ENCODE data around the gene STXBP6.
A peak's percentile ranks its signal among the peaks of the same experiment; 100 is the strongest.

Gene STXBP6

DNA sequence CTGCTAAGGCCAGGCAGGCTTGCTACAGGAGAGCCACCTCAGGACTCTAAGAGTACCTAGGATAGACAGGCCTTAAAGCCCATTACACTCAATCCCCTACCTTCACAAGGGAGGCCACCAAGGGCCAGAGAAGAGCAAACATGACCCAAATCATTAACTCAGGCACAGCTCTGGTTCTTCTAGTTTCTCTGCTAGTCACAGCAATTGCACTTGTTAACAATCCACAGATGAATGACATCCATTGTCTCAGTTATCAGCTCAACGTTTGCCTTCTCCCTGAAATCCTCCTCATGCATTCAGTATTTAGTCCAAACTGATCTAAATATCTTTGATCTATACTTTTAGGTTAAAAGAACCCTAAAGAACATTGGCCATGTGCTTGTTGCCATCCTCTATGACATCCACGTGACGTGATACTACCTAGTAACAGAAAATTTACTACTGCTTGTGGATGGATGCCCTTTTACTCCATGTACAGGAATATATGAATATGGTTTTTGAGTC, 164.5 kb downstream of the STXBP6 start:
- DNase-seq (ENCODE audit: low read depth), result no peak

- DNase-seq (ENCODE audit: low read depth), result peak; percentile 41
Observed at GRCh38 chr14:24883576-24883975, 166.4 kb downstream of the STXBP6 start.

DNA sequence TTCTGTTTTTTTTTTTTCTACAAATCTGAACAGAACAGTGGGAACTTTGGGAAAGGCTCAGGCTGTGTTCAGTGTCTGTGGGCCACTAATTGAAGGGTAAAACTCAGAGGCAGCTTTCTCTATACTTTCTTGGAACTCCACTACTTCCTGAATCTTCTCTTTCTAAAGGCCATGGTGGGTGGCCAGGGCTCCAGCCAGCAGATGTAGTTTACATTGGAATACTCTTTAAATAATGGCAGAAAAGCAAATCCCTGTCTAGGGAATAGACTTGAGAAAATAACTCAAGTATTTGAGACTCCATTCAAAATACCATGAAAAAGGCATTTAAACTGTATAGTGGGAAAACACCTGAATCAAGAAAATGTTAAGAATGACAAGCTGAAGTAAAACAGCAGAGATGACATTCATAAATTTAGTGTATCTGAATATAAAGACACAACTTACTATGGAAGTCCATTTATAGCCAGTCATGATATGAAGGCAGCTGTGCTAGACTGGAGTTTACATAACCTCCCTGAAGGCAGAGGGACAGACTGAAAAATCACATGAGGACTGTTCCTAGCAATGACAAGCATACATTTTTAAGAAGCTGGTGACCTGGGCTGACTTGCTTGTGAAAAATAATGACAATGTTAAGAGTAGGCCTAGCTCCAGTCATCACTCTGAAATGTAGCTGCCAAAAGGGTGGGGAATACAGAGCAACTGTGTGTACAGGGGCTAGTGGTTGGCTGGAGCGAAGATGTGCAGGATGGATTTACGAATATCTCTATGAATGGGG, 168.6 kb downstream of the STXBP6 start:
- DNase-seq (ENCODE audit: low read depth), result no peak

DNA sequence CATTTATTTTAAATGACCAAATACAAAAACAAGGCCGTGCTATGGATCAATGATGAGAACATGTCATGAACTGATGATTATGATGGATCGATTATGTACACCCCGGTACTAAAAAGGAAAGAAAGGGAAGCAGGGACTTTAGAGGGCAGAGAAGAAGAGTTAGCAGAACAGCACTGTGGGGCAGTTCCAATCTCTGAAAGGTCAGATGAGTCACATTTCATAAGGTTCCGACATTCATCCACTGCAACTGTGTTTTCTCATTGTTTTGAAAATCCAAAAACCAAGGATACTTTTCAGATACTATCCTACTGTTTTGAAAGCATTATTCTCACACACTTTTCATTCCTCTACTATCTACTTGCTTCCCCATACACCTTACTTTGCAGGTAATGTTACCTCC, 169.3 kb downstream of the STXBP6 start:
- peak; percentile 14 for DNase-seq (ENCODE audit: low read depth)

DNA sequence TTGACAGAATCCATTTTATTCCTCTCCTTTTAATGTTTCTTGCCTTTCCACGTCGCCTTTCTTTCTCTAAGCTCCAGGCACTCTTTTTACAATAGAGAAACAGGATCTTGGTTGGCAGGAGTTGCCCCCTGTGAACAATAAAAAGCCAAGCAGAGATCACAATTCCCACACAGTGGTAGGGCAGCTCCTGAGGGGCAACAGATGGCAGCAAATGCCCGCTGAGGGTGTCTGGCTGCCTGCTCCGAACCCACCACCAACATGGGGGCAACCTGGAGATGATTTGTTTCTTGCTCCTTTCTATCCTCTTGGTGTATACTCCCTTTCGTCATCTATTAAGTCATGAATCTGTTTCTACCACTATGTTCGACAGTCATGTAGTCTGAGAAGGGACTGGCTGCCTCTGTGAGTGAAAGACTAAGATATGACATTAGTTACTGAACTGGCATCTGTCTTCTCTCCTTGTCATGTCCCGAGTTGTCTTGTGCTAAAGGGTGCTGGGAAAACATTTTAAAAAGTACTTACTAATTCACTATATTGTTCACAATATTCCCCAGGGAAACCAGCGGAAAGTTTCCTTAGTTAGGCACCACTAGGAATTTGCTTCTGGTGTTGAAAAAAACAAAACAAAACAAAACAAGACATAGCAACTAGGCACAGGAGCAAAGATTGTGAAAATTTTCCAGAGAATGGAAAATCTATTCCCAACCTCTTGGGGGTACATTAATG, 170.1 kb downstream of the STXBP6 start:
- DNase-seq (ENCODE audit: low read depth), result peak; percentile 49

- no peak for DNase-seq (ENCODE audit: low read depth)
Observed at GRCh38 chr14:24876996-24877395, 173.0 kb downstream of the STXBP6 start.

DNA sequence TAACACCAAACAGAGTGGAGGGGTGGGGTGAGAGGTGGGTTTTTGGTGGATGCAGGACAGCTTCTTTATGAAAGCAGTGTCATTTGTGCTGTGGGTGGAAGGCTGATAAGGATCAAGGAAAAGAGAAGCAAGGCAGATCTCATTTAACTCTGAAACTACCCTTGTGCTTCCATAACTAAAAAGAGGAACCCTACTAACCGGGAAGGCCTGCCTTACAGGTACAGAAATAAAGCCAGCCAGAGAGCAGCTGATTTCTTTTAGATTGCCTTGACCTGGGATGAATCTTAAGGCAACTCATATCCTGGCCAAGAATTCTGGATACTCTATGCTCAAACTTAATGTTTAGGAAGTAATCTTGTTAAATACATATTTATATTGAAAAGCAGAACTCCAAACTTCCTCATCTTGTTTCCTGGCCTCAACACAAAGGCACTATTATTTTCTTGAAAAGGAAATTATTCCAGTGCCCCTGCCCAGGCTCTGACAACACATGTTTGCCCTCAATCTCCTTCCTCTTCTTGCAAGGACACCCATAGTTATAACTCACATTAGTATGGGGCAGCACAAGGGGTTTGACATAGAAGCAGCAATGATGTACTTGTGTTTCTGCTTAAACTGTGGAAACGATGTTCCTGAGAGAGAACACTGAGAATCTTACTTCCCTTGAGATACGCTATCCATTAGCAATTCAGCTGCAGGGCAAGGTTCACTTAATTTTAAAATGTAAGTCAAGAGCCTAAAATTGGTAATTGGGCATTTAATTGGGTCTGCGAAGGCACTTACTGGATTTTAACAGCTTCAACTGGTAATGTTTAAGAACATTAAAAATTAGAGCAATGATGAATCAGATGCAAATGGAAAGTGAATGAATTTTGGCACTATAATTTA, 173.7 kb downstream of the STXBP6 start:
- DNase-seq (ENCODE audit: low read depth), result no peak

DNA sequence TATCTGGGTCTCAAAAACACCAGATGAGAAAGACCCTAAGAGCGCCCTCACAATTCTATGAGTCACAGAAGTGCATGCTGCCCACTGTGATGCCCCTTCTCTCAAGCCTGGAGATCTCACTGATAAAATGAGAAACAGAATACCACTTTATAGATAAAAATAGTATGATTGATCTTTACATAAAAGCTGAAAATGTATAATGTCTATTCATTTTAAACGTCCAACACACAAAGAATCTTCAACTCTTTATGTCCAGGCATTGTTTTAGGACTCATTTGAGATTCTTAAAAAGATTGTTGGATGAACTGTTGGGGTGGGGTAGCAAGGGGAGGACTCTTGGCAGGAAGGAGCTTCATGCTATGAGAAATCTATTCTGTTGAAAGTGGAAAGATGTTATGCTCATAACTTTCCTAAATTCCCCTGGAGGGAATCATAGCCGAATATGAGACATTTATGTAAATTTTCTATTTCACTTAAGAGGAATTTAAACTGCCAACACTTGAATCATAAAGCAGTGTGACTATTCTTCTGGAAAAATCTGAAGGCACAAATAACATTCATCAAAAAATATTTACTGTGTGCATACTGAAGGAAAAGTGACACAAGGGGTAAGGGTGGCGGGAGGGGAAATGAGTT, 174.6 kb downstream of the STXBP6 start:
- no peak for DNase-seq (ENCODE audit: low read depth)

GRCh38 chr14:24874514-24875202, 175.3 kb downstream of the STXBP6 start:
- no peak for DNase-seq (ENCODE audit: low read depth)

DNA sequence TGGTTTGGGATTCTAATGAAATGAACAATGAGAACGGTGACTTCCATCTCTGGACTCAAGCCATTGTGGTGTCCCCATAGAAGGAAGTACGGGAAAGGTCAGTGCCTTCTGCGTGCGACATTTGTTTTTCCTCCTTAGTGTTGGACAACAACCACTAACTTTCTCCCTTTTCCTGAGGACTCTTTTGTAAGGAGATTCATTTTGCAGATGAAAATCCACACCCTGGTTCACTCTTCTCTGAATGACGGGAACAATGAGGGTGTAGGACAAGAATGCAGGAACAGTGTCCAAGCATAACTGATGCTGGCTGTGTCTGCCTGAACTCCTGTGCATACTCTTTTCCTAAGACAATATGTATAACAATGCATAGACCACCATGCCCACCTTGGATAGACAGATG, 176.4 kb downstream of the STXBP6 start:
- no peak for DNase-seq (ENCODE audit: low read depth)

GRCh38 chr14:24870949-24871701, 178.8 kb downstream of the STXBP6 start:
- DNase-seq (ENCODE audit: low read depth), result peak; percentile 12

DNA sequence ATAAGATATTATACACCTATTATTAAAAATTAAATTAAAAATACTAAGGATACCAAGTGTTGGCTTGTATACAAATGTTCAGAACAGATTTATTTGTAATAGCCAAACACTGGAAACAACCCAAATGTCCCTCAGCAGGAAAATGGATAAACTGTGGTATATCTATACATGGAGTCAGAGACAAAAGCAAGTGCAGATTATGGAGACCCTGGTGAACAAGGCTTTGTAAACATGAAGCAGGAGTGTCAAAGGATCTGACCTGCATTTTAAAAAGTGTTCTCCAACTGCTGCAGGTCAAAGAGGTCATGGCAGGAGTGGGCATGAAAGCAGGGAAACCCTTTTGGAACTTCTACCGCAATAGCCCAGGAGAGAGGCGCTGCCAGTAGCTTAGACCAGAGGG, 181.6 kb downstream of the STXBP6 start:
- no peak for DNase-seq (ENCODE audit: low read depth)

DNA sequence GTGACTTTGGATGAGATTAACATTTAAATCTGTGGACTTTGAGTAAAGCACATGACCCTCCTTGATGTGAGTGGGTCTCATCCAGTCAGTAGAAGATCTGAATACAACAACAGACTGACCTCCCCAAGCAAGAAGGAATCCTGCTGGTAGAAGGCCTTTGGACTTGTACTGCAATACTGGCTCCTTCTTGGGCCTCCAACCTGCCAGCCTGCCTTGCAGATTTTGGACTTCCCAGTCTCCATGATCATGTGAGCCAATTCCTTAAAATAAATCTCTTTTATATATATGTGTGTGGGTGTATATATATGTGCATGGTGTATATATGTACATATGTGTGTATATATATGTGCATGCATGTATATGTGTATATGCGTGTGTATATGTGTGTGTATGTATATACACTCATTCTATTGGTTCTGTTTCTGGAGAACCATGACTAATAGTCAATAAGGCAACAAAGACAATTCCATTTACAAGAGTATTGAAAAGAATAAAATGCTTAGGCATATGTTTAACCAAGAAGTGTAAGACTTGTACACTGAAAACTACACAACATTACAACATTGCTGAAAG, 183.8 kb downstream of the STXBP6 start:
- no peak for DNase-seq (ENCODE audit: low read depth)

- DNase-seq (ENCODE audit: low read depth), result no peak
Observed at GRCh38 chr14:24863968-24864684, 185.8 kb downstream of the STXBP6 start.

GRCh38 chr14:24861083-24861630, 188.8 kb downstream of the STXBP6 start:
- DNase-seq (ENCODE audit: low read depth), result no peak

DNA sequence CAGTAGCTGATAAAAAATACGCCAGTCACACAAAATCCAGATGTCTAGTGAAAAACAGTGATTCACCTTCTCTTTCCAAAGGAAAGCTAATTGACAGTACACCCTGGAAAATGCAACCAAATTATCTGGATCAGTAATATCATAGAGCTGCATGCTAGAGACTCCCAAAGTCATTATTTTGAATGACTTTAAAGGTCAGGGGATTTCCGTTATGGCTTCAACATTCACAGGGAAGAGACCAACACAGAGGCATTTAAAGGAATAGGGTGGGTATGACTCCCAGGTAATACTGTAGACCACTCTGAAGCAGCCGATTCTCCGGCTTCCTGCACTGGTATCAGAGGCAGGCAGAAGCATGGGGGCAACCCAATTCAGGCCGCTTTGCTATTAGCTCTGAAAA, 190.4 kb downstream of the STXBP6 start:
- DNase-seq (ENCODE audit: low read depth), result no peak

GRCh38 chr14:24858684-24859083, 191.3 kb downstream of the STXBP6 start:
- no peak for DNase-seq (ENCODE audit: low read depth)

- no peak for DNase-seq (ENCODE audit: low read depth)
Observed at GRCh38 chr14:24858052-24858451, 191.9 kb downstream of the STXBP6 start.

DNA sequence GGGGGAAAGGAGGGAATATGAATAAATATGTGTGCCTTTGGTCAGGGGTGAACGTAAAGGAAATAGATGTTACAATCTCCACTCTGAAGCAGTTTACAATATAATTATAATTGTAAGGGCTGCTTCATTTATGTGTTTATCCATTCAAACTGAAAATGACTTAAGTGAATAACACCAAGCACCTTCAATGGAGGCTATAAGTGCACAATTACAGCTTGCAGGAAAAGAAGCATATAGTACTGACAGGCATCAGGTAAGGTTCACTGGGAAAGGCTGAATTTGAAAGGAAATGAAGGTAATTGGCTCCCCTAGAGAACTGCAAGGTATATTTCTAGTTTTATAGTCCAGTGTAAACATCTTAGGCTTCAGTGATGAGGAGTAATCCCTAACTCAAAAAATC, 192.7 kb downstream of the STXBP6 start:
- no peak for DNase-seq (ENCODE audit: low read depth)
